ENCODE measurements around the gene CDCA4.

CDCA4 gene

GRCh38 chr14:105011312-105011990 lies 9.4 kb downstream of the CDCA4 start:
- DNase-seq, result no peak

GRCh38 chr14:105010891-105011291 lies 10.0 kb downstream of the CDCA4 start:
- no peak for DNase-seq

DNA sequence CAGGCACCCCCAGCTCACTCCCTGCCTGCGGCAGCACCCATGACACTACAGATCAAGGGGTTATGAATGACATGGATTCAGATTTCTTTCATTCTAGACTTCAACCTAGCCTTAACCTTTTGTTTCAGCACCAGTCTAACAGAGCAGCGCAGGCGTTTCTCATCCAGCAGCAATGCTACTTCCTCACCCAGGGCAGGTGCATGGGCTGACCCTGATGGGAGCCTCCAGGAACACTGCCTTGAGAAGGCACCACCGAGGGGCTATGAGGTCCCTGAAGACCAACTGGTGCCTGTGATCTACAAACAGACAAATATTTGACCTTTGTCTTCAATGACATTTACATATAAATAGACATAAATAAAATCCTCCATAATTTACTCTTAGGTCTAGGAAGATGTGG lies 10.8 kb downstream of the CDCA4 start:
- DNase-seq, result no peak

GRCh38 chr14:105007593-105008264 lies 13.2 kb downstream of the CDCA4 start:
- DNase-seq, result no peak

DNA sequence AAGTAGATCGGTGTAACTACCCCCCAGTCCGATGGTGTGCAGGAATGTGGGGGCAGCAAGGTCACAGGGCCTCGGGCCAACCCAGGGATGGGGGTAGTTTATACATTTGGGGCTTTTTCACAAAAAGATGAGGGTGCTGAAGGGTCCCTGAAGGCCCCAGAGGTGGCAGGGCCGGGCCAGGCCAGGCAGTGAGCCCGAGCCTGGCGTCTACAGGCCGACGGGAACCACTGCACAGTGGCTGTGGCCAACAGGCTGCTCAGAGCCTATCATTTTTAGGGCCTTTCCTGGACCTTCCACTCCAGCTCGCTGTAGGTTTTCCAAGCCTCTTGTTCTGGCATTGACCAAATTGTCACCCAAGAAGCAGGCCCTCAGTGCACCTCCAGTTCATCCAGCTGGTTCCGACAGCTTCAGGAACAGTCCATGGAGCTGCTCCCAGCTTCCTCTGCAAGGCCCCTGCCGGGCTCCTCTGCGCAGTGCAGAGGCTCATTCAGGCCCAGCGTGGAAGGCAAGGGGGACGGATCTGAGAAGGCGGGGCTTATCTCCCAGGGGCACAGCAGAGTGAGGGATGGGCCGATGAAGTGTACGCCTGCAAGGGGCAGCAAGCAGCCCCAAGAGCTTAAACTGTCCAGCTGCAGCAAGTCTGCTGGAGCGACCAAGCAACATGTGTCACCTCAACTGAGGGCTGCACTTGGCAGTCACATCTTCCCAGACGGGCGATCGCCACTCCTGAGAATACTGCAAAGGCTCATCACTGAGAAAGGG lies 13.9 kb downstream of the CDCA4 start:
- no peak for DNase-seq

DNA sequence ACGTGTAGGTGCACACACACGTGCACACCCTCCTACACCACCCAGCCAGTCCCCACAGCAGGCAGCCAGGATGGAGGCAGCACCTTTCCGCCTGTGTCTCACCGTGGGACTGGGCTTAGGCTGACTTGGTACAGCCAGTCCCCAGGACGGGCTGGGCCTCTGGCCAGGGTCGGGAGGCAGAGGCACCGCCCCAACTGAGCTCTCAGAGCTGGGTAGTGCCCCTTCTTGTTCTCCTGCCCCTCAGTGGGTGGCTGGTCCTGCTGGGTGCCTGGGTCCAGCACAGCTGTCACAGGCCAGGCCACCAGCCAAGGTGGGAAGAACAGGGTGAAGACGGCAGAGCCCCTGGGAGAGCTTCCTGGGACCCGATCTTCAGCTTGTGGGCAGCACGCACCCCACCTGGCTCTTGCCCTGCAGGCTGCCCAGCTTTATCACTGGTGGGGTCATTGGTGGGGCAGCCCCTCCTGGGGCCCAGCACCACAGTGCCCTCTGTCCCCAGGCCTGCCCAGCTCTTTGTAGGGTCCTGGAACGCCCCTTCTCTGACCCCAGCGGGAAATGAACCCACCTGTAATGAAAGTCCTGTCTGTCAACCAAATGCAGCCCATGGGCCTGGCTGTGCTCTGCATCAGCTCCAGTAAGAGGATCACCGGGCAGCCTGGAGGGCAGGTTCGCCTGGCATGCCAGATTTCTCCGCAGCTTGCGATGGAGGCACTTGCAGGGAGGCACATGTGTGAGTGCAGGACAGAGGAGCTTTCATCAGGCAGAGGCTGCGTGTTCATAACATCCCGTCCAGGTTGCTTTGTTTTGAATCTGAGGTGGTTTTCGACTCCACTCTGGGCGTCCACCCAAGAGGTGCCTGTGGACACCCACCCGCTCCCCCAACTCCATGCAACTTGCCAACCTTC lies 14.7 kb downstream of the CDCA4 start:
- DNase-seq, result no peak

GRCh38 chr14:105005329-105005928 lies 15.5 kb downstream of the CDCA4 start:
- no peak for DNase-seq

DNA sequence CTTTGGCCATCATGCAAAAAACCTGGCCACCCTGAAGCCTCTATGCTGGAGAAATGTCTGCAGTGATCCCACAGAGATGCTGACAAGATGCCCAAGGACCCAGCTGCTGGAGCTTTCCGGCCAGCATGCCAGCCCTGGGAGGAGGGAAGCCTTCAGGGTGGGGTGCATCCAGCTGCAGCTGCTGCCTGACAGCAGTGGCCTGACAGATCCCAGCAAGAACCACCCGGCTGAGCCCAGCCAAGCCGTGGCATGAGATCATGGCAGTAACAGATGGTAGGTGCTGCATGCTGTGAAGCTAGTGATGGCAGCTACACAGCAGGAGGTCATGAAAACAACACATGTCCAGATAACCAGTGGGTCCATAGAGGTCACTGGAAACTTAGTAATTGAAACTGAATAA lies 21.5 kb downstream of the CDCA4 start:
- no peak for DNase-seq

DNA sequence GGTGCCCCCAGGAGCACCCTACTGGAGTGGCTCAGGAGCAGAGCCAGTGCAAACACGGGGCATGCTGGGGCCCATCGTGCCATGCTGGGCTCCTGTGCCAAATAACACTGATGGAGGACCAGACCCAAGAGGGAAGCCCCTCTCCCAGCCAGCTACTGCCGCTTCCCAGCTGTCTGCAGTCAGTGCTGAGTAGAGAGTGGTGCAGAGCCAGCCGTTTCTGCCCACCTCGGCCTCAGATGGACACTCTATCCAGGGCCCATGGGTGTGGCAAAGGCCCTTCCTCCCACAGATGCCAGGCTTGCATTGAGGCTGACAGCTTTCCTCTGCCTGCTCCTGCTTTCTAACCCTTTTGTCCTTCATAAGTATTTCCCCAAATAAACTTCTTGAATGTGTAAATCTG lies 22.1 kb downstream of the CDCA4 start:
- no peak for DNase-seq

DNA sequence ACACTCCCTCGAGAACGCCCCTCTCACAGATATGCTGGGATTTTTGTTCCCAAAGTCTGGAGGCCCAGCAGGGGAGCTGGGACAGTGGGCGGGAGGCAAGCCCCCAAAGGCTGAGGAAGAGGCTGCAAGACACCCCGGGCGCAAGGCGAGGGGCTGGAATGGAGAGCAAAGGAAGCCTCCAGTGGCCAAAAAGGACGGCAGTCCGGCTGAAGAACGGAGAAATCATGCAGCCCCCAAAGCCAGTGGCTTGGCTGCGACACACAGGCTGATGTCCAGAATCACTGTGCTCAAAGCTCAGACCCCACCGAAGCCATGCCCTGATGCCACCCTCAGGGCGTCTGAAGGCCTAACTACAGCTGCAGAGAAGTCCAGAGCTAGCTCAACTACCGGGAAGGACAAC lies 24.4 kb downstream of the CDCA4 start:
- no peak for DNase-seq

GRCh38 chr14:104996032-104996431 lies 24.9 kb downstream of the CDCA4 start:
- DNase-seq, result no peak

- no peak for DNase-seq
Measured at GRCh38 chr14:104994978-104995377, 25.9 kb downstream of the CDCA4 start.

GRCh38 chr14:104993808-104994591 lies 26.9 kb downstream of the CDCA4 start:
- DNase-seq, result no peak

DNA sequence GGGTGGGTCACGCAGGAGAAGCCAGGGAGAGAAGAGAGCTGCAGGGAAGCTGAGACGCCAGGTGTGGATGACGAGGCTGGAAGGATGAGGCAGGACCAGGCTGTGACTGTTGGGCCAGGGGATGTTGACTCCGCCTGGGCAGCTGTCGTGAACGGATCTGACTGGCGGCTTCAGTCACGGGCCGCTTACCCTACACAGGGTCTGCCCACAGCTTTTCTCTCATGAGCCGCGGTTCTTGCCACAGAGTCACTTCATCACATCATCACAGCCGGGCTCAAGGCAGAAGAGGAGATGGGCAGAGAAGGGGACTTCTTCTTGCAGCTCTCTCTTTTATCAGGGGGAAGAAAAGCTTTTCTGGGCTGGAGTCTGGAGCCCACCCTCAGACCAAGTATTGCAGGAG lies 27.6 kb downstream of the CDCA4 start:
- DNase-seq, result no peak

DNA sequence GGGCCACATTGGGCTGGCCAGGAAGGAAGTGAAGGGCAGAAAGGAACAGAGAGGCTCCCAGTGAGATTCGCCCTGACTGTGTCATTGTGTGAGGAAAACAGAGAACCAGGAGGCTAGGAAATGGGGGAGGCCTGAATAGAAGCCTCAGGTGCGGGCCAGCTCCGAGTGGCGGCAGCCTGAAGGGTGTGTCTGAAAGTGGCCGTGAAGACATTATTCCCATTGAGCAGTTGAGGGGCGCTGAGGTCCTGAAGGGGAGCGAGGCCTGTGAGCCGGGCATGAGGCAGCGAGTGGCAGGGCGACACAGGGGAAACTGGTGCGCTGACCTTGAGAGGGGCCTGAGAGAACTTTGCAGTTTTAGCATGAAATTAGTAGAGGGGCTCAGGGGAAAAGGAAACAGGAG lies 28.4 kb downstream of the CDCA4 start:
- DNase-seq, result no peak

DNA sequence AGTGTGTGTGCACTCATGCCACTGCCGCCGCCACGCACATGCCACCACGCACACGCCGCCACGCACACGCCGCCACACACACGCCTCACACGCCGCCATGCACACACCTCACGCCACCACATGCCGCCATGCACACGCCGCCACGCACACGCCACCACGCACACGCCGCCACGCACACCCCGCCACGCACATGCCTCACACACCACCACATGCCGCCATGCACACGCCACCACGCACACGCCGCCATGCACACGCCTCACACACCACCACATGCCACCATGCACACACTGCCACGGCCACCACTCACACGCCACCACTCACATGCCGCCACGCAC lies 29.0 kb downstream of the CDCA4 start:
- no peak for DNase-seq

GRCh38 chr14:104989951-104990303 lies 31.0 kb downstream of the CDCA4 start:
- no peak for DNase-seq

DNA sequence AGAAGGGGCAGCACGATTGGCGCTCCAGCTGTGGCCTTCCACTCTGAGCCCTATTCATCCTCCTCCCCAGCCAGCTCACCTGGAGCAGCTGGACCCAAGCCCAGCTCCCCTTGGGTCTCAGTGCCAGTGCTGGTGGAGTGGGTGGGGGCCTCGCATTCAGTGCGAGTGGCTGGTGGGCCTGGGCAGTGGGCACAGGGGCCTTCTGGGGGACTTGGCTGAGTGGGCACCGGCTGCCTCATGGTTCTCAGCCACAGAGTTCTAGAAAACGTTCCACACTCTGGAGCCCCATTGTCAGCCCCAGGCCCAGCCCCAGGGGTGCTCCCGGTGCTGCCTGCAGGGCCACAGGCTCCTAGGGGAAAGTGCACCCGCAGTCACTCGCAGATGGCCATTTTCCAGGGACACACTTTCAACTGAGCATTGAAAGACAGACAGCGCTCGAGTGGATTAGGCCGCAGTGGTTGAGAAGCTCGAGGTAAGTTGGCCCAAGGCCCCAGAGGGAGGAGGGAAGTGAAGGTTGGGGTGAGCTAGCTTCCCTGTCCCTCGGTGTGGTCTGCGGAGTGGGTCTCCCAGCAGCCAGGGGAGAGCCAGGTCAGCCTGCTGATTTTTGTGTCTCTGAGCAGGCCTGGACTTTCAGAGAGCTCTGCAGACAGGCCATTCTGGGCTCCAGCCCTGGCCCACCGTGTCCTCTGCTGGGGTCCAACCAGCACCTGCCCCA lies 31.5 kb downstream of the CDCA4 start:
- DNase-seq, result no peak

GRCh38 chr14:104986487-104987164 lies 34.3 kb downstream of the CDCA4 start:
- DNase-seq, result no peak

DNA sequence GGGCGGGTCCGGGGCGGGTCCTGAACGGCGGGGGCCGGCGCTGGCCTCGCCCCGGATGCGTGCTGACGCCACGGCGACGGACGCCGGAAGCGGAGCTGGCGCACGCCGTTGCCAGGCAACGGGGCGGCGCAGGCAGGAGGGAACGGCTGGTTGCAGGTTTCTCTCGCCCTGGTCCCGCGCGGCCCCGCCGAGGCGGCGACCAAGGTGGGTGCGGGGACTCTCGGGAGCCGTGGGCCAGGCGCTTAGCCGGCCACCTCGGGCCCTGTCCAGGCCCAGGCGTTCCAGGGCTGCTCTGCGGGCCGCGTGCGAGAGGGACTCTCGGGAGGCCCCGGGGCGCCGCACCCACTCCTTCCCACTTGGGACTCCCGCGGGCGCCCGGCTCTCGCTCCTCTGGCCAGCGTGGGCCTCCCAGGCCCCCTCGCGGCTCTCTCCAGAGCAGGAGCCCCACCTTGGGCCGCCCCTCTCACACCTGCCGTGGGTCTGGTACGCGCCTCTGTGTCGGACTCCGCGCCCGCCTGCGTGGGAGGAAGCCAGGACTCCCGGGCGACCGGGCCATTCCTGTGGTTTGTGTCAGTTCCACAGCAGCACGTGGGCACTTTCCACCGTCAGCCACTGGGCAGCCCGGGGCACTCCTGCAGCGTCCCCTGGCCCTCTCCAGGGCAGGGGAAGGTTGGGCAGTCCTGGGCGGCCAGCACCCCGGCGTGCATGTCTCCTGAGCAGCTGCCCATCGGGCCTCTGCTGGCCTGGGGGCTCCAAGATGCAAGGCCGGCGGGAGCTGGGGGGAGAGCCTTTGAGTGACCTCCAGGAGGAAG lies 35.0 kb downstream of the CDCA4 start, which contains the start of gene CLBA1:
Gene CLBA1 (plus strand): TSS at position 114 of the 812 bp plus-strand sequence. CDS start 644 bp downstream, at position 758.
- peak; percentile 70 for DNase-seq
